HTR-8/SVneo (cell line): Measurements from ENCODE around the gene NPM3.

ENCODE experiments used
- DNase-seq: peaks from one replicate; pipeline ENCODE4 v3.0.0; 2011; ENCODE audit warnings: low spot score, mixed read lengths; ENCODE audit not compliant: insufficient read length
- FAIRE-seq: peaks from 2 replicates; lab custom pipeline; 2011; peaks lifted over from hg19 to GRCh38; lab: Jason Lieb, UNC

Gene NPM3, protein sequence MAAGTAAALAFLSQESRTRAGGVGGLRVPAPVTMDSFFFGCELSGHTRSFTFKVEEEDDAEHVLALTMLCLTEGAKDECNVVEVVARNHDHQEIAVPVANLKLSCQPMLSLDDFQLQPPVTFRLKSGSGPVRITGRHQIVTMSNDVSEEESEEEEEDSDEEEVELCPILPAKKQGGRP

DNA sequence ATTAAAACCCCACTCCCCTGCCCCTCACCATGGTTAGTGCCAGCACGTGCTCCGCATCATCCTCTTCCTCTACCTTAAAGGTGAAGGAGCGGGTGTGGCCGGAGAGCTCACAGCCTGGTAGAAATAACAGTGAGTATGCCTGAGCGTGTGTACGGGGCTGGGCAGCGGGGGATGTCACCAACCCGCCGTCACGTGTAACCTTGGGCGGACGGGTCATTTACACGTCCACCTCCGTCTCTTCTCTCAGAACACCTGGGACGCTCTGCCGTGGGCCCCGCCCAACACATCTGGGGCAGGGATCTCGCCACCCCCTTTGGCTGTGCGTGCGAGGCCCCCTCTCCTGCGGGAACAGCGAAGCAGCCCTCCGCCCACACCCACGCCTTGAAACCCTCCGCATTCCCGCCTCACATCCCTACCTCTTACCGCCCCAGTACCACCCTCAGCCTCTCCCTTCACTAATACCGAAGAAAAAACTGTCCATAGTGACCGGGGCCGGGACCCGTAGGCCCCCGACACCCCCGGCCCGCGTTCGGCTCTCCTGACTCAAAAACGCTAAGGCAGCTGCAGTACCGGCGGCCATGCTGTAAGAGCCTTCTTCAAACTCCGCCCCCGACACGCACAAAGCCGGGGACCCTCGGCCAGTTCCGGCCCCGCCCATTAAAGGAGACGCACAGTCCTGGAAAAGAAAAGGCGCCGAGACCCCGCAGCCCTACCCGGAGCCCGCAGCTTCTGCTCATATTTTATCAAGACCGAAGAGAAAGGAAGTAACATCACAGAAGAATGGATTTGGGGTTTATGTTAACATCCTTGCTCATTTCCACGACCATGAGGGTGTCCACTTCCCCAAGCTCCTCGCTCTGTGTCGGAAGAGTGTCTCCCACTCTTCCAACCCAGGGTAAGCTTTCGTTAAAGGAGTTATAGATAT is at the start of gene NPM3:
NPM3 (minus strand) TSS at position 636 of the 925 bp plus-strand sequence; CDS start at position 580, 56 bp downstream.
- DNase-seq (peak; percentile 93), FAIRE-seq (no peak)

DNA sequence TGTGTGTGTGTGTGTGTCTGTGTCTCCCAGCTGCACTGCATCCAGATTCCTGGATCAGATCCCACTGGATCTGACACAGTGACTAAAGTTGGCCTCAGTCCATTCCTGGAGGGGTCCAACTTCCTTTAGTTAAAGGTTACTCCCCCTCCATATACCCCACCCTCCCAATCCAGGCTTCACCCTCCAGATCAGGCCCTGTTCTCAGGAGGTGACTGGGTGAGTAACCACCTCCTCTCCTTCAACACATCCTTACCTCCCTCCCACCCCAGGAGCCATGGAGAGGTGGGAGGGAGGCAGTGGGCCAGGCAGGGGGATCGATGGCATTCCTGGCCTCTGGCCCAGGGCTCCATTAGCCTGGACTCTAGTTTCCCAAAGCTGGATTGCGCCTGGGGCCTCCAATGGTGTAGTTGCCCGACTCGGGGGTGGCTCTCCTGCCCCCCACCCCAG is 49.1 kb upstream of the NPM3 start:
- DNase-seq, result no peak
- no peak for FAIRE-seq

DNA sequence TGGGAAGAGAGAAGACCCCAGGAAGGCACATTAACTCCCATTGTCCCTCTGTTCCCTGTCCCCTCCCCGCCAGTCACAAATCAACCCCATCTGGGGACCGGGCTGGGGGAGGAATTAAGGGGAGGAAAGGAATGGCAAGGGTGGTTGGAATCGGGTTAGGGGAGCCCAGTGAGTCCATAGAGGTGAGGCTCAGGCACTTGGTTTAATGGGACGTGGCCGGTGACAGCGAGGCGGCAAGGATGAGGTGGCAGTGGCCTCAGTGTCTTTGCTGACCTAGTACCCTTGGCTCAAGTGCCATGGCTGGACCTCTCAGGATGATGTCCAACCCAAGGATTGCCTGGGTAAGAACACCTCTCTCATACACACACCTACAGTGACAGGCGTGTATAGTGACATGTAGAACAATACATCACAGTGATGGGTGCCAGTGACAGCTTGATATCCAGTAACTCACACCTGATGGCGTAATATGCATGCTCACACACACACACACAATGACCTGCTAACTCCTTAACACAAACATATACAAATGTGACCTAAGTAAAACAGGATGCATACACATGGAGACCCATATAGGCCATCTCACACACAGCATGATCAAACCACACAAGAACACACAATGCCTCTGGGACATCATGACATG is 48.0 kb upstream of the NPM3 start:
- no peak for FAIRE-seq
- DNase-seq, result no peak

DNA sequence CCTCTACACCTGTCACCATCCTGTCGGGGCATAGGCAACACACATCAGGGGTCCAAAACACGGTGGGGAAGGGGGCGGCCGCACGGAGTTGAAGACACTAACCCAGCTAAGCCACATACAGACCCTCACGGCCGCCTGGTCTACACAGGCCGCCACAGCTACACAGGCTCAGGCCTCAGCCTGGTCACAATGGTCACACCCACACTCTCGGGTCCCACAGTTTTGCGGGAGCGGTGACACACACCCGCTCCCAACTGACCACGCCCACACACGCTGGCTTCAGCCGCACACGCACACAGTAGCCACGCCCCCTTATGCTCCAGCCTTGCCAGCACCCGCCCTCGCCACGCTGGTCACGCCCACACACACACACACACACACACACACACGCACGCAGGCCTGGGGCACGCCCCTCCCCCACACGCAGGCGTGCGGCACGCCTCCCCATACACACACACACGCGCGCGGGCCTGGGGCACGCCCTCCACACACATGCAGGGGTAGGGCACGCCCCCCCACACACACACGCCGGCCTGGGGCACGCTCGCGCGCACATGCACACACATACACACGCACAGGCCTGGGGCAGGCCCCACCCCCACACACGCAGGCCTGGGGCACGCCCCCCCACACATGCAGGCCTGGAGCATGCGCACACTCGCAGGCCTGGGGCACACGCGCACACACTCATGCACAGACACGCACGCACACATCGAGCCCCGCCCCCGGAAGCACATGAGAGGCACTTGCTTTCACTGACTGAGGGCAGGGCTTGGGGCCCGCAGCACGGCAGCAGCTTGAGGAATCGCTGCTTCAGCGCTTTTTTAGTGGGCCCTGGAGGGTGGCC is 47.3 kb upstream of the NPM3 start:
- FAIRE-seq (peak; percentile 78), DNase-seq (no peak)

DNA sequence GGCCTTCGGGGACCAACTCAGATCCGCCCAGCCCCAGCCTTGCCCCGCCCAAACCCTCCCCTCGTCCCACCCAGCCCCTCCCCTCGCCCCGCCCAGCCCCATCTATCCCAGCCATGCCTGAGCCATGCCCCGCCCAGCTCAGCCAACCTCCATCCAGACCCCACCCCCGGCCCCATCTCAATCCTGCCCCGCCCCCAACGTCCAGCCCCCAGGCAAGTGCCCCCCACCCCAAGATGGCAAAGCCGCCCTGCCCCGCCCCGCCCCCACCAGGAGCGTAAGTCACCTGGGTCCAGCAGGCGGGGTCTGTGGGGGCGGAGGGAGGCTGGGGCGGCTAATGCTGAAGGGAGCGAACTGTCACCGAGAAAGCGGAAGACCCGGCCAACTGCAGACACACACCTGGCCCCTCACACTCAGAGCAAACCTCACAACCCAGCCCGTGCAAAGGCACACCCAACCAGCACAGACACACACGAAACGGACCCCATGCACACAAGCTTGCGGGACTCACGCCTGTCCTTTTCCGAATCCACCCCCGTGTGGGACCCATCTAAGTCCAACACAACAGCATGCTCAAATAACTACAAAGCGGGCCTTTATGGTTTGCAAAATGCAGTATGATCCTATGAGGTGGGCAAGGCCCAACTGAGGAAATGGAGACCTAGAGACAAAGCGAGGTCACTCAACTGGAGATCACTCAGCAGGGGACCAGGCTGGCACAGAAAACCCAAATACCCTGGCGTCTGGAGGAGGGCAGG is 46.5 kb upstream of the NPM3 start:
- no peak for FAIRE-seq
- no peak for DNase-seq

DNA sequence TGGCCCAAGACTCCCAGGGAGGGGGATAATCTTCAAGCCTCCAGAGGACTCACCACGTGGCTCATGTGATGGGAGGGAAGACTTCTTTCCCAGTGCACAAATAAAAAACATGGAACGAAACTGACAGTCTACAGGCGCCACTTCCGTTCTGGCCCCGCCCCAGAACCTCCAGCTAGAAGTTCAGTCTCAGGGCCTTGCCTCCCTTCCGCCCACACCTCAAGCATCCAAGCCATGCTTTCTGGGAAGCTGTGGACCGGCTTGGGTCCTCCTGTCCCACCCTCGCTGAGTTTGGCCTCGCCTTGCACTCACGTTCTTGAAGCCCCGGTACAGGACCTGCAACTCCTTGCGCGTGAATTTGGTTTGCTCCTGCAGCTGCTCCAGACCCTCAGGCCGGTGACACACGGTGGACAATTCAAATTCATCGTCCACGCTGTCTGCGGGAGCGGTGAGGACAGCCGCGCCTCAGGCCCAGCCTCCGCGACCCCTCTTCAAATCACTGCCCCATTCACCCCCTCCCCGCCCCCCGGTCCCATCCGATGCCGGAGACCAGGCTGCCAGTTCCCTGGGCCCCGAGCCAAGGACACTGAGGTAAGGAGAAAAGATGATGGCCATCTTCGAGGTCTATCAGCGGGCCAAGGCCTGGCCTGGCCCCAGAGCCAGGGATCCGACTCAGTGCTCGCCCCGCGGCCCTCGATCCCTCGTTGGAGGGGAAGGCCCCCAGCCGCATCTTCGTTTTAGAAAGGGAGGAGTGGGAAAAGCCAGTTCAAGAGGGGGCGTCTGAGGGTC is 45.7 kb upstream of the NPM3 start:
- DNase-seq (no peak), FAIRE-seq (no peak)

DNA sequence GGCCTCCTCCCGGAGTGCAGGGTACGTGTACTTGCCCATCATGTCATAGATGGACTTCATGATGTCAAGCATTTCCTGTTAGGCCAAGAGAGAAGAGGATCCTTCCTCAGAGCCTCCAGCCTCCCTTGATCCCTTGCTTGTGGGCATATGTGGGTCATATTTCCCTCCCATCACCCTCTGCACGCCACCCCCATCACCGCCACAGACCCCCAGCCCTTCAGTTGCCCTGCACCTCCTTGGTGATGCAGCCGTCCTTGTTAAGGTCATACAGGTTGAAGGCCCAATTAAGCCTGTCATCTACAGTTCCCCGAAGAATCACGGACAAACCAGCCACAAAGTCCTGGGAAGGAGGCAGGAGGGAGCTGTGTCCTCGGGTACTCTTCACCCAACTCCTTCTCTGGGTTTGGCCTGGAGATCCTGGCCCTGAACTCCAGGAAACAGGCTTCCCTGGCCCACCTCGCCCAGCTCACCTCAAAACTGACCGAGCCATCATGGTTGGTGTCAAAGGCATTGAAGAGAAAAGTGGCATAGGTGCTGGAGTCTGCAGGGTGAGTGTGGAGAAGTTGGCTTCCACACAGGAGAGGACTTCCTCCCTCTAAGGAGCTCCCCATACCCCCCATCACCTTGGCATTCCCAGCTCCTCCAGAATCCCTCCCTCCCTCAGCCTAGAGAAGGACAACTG is 44.8 kb upstream of the NPM3 start:
- DNase-seq, result no peak
- FAIRE-seq, result no peak

DNA sequence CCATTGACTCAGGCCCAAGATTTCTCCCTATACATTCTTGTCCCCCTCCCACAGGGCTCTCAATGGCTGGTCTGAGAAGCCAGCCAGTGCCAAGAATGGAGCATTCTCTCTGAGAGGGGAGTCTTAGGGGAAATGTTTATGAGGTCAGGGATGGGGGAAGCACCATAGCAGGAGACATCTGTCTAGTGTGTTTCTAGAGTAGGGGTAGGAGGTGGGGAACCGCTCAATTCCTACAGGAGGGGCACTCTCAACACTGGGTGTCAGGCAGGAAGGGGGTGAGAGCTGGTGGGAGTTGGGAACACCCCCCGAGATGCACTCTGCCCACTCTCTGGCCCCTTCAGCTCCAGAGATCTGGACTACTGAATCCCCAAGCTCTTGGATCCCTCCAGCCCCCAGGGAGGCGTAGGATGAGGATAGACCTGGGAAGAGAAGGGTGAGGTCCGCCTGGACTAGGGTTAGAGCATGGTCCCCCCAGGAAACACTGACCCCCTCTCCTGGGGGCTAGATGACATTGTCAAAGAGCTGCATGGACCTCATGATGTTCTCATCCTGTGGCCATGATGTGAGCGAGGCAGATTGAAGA is 43.7 kb upstream of the NPM3 start:
- DNase-seq (no peak), FAIRE-seq (no peak)

DNA sequence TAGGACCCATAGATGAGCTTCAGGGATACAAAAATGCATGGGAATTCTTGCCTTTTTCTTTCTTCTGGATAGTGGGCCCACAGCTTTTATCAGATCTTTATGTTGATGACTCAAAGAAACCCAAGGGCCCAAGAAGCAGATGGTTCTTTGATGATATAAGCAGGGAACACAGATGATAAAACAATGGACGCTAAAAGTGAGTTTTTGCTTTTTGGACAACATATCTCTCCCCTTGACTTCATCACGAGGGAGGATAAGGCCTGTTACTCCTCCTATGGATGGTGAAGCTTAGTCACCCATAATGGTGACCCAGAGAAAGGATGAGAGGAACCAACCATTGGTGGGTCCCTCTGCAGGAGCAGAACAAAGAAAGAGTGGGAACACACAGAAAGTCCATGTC is 41.5 kb upstream of the NPM3 start:
- FAIRE-seq, result no peak
- no peak for DNase-seq

DNA sequence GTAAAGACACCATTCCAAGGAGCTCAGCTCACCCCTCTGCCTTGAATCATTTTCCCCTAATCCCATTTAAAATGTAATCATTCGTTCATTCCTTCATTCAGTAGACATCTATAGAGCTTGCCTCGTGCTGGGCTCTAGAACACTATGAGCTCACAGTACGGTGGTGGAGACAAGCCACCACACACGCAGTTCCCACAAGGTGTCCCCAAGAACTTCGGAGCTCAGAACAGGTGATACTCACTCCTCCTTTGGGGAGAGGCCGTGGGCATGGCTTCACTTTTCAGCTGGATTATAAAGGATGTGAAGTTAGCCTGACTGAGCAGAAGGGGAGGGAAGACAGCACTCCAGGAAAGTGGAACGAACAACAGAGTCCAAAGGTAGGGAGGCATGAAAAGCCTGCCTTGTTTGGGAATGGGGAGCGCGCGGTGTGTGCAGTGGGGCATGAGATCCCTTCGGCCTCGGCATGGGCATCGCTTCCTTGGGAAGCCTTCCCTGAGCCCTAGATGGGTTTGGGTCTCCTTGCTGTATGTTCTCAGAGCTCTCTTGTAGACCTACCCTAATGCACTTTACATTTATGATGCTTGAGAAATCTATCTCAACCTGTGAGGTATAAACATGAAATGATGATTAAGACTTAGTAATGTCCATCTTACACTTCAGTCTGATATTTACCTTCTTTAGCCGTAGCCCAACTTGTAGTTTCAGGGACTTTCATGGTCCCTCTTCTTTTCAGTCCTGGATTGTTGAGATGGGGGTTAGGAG is 35.8 kb upstream of the NPM3 start:
- no peak for FAIRE-seq
- DNase-seq, result no peak

DNA sequence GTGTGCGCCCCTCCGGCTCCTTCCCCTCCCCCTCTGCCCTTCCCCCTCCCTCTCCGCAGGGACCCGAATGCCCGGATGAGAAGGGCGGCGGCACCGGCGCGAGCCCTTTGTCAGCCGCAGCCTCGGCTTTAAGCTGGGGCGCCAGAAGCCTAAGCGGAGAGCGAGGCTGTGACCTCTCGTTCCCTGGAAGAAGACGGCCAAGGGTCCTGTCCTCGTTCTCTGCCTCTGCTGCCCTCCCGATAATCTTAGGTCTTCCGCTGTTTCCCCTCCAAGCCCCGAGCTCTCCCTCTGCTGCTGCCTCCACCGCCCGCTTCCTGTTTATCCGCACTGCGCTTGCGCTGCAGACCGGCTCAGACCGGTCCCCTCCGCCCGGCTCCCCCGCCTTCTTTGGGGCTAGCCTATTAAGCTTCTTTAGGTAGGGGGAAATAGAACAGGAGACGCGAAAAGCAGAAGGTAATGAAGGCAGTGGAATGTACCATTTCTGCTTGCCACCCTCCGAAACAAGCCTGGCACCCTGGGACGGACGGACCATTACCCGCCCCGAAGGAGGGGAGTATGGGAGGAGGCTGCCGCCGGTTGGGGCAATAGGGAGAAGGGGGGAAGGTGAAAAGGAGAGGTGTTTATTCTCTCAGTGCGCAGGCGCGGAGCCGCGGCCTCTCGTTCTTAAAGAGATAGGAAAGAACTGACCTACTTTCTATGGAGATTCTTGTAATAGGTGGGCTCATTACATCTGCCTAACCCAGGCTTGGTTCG is 35.0 kb upstream of the NPM3 start, which contains the start of gene OGA:
OGA (minus strand) TSS at position 326 of the 753 bp plus-strand sequence. CDS start 422 bp downstream, outside the sequence.
- peak; percentile 94 for FAIRE-seq
- peak; percentile 97 for DNase-seq

DNA sequence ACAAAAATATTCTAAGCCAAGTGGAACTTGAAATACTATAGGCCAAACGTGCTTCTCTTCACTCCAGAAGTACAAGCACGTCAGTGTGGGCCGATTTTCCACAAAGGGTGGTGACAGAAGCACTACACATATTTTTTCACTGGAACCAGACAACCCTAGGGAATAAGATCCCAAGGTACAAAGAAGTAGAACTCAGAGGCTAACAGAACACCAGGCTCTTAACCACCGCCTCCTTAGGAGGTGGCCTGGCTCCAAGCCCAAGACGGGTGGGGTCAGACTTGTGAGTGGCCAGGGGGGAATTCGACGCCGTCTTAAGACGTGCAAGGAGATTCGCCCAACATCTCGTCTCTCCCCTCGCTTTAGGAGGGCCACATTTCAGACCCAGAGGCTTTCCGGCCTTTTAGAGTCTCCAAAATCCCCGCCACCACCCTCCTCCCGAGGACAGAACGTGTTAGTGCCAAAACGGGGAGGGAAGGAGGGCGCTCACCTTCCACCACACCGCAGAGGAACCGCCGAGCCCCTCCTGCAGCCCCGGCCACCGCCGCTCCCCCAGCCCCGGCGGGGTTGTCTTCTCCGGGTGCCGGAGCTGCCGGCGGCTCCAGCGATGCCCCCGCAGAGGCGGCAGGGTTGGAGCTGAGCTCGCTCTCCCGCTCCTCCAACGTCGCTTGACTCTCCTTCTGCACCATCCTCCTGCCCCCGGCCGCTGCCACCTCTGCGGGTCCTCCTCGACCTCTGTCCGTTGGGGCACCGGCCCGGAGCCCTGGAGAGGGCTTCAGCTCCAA is 34.3 kb upstream of the NPM3 start:
- DNase-seq, result peak; percentile 80
- peak; percentile 59 for FAIRE-seq

DNA sequence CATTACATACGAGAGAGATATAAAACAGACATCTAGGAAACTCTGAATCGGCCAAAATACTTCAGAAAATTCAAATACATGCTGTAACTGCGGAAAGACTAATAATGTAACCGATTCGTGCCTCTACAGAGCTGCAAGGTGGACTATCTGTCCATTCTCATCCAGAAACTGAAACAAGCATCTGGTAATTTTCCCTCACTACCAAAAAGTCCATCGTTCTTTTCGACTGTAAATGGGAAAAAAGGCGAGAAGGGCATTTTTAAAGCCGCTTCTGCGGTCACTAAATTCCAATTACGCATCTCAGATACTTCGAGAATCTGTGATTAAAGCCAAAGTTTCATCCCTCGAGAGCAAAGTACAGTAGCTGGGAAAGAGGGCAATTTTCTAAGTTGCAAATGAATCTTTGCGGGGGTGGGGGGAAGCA is 33.7 kb upstream of the NPM3 start:
- DNase-seq, result no peak
- no peak for FAIRE-seq

DNA sequence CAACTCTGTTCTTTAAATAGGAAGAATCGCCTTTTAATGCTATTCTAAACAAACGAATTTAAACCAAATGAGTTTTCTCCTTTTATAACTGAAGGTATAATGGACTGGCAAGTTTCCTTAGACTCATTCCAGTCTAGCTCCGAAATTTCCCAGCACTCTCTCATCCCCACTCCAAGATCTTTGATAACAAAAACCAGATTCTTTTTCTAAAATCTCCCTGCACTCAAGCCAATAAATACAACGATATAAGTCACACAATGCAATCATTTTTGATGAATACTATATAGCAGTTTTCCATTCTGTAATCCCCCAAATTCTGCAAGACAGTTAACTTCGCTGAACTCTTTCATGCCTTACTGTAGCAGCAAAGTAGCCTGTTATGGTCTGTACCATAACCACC is 33.1 kb upstream of the NPM3 start:
- FAIRE-seq (no peak), DNase-seq (no peak)

DNA sequence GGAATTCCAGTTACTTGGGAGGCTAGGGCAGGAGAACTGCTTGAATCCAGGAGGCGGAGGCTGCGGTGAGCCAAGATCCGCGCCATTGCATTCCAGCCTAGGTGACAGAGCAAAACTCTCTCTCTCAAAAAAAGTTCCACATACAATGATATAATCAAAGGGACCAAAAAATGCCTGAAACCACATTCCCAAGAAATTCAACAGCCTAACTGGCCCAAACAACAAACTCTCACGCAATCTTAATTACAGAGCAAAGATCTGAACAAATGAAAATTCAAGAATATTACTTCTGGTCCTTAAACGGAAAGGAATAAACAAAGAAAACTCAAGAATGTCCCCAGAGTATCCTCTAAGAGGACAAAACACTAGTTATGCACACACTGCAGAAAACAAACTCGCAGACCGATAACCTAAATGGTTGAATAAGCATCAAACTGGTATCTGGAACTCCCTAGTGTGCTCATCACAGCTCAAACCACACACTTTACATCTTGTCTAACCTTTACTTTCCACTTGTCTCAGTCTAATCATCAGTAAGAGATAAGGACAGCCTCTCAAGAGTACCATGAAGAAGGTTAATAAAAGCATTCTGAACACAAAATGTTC is 31.3 kb upstream of the NPM3 start:
- FAIRE-seq (no peak), DNase-seq (no peak)
